Measurements from ENCODE around the gene OPTN.
A peak's percentile ranks its signal among the peaks of the same experiment; 100 is the strongest.

OPTN gene

DNA sequence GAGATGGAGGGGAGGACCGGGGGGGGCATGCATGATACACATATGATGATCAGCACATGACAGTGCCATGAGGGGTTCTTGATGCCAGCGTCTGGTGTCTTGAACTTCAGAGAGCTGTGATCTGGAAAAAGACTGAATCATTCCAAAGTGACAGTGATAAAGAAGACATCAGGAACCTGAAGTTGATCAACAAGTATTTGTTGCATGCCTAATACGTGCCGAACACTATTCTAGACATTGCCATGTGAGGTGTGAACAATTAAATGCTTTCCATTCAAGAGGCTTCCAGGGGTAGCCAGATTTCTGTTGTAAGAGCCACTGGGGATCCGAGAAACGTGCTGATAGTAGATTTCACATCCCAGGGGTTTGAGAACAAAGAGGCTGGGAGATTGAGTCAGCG, 67.6 kb downstream of the OPTN start:
- FAIRE-seq: no peak
- no peak for DNase-seq (ENCODE audit: extremely low spot score, insufficient read length, low read depth)

GRCh38 chr10:13168781-13169180, 68.8 kb downstream of the OPTN start:
- FAIRE-seq (no peak), DNase-seq (ENCODE audit: extremely low spot score, insufficient read length, low read depth) (no peak)

DNA sequence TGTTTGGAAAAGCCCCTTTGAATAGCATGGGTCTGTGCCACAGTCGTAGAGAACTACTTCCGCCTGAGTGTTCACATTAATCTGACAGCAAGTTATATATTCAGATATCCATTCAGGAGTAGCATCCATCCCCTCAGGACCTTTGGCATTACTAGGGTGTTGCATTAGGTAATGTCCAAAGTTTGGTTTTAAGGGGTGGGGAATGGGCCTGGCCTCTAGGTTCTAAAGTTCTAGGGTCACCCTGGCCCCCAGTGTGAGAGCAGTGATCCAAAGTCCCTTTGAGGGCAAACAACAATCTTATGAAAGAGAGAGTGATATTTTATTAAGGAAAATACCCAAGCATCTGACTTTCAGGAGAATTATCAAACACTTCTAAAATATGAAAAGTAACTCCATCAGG, 73.7 kb downstream of the OPTN start:
- no peak for FAIRE-seq
- DNase-seq (ENCODE audit: extremely low spot score, insufficient read length, low read depth): no peak

DNA sequence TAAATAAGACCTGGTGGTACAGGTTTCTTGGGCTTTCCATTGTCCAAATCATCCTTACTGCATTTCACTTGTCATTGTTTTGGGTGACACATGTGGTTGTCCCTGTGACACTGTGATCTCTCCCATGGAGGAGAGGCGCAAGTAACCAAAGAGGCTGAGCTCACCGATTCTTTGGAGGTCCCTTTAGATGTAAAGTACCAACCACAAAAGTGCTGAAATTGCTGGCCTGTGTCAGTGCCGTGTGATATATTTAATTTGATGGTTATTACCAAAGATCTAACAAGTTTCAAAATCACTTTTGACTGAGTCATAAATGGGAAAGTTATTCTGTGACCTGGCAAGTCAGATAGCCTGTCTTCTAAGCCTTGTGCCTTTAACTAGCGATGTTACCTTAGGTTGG, 80.8 kb downstream of the OPTN start:
- peak; percentile 46 for FAIRE-seq
- no peak for DNase-seq (ENCODE audit: extremely low spot score, insufficient read length, low read depth)

DNA sequence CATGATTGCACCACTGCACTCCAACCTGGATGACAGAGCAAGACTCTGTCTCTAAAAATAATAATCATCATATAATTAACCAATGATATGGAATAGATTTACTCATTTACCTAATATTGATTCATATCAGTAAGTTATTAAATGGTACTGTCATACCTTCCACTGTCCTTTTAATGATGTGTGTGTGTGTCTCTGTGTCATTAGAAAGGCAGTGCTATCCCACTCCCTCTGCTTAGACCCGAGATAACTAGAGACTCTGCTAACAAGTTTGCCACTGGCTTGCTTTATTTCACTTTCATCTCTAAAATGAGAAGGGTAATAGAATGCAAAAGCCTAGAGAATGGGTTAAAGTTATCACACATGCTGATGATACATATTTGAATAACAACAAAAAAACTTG, 82.5 kb downstream of the OPTN start:
- no peak for FAIRE-seq
- DNase-seq (ENCODE audit: extremely low spot score, insufficient read length, low read depth): no peak

DNA sequence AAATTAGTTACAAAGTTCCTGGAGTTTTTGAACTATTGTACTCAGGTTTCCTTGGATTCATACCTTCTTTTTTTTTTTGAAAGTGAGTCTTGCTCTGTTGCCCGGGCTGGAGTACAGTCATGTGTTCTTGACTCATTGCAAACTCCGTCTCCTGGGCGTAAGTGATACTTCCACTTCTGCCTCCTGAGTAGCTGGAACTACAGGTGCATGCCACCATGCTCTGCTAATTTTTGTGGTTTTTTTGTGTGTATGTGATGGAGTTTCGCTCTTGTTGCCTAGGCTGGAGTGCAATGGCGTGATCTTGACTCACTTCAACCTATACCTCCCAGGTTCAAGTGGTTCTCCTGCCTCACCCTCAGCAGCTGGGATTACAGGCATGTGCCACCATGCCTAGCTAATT, 83.7 kb downstream of the OPTN start:
- FAIRE-seq (peak; percentile 62), DNase-seq (ENCODE audit: extremely low spot score, insufficient read length, low read depth) (no peak)

- FAIRE-seq: no peak
- DNase-seq (ENCODE audit: extremely low spot score, insufficient read length, low read depth): no peak
Observed at GRCh38 chr10:13184276-13184675, 84.3 kb downstream of the OPTN start.

DNA sequence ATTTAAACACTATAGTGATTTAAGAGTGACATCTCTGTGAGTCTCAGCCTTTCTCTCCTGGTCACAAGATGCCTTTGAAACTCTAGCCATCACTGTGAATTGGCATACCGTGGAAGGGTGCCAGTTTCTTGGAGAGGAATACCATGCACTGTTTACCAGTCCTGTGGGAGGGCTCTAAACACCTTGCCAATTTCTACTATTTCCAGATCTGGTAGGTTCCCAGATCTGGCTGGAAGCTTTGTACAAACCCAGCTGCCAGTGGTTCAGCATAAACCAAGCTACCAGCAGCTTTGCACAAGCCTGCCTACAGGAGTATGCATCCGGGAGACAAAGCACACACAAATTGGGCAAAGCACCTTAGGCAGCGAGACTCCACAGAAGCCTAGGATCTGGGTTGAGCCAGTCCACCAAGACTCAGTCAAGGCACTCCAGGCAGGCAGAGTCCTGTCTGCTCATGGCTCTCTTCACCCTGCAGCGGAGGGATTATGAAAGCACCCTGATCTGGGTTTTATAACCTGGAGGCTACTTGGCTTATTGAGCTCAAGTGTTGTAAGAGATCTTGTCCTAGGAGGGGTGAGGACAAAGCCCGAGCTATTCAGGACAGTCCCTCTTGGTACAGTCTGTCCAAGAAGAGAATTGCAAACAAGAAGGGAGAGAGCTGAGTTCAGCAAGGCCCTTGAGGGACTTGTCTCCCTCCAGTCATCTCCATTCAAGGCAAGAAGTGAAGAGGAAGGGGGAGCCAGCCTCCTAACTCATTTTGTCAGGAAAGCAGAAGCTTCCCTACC, 85.0 kb downstream of the OPTN start:
- DNase-seq (ENCODE audit: extremely low spot score, insufficient read length, low read depth) (no peak), FAIRE-seq (no peak)

DNA sequence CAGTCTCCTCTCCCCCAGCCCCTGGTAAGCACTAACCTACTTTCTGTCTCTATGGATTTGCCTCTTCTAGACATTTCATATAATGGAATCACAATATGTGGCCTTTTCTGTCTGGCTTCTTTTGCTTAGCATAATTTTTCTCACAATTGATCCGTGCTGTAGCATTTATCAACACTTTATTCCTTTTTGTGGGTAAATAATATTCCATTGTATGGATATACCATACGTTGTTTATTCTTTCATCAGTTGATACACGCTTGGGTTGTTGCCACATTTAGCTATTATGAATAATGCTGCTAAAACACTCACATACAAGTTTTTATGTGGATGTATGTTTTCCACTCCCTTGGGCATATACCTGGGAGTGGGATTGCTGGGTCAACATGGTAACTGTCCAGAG, 87.2 kb downstream of the OPTN start:
- DNase-seq (ENCODE audit: extremely low spot score, insufficient read length, low read depth): no peak
- FAIRE-seq: no peak
